GM23338 (cell line): Measurements from ENCODE around the gene CYP19A1. TPM values are rescaled to one million over a fixed set of nuclear protein-coding genes. Genes with fewer than 3 reads are reported as not detected.

Source experiments
- ATAC-seq: fragments of 200-7000 bp; cut with Tn5 transposase; 3 replicates; pipeline ENCODE4 v1.9.1; 2020
- DNase-seq: peaks from one replicate; pipeline ENCODE4 v3.0.0-alpha.2; 2015; ENCODE audit warnings: low spot score
- H2AFZ ChIP-seq: fragments of 200-600 bp; sonication (generic); 2 replicates; pipeline ENCODE4 v1.8.0; 2016; ENCODE audit warnings: antibody characterized with exemption, mild to moderate bottlenecking, moderate library complexity
- H3F3A ChIP-seq: fragments of 200-600 bp; sonication (generic); replicated peaks from 2 replicates; pipeline ENCODE4 v1.8.0; 2017; ENCODE audit warnings: antibody characterized with exemption, mixed run types, low read depth
- H3K27ac ChIP-seq: fragments of 200-600 bp; sonication (generic); 2 replicates; pipeline ENCODE4 v1.6.1; 2016; ENCODE audit warnings: low read depth
- H3K27me3 ChIP-seq: fragments of 200-600 bp; sonication (generic); 2 replicates; pipeline ENCODE4 v1.8.0; 2016; ENCODE audit warnings: mild to moderate bottlenecking, mixed run types, moderate library complexity; ENCODE audit not compliant: insufficient read depth
- H3K36me3 ChIP-seq: fragments of 200-600 bp; sonication (generic); 2 replicates; pipeline ENCODE4 v1.8.0; 2016; ENCODE audit warnings: mild to moderate bottlenecking; ENCODE audit not compliant: insufficient read depth
- H3K4me1 ChIP-seq: fragments of 200-600 bp; sonication (generic); 2 replicates; pipeline ENCODE4 v1.8.0; 2016; ENCODE audit warnings: mild to moderate bottlenecking, moderate library complexity; ENCODE audit not compliant: insufficient read depth
- H3K4me2 ChIP-seq: fragments of 200-600 bp; sonication (generic); 2 replicates; pipeline ENCODE4 v1.7.1; 2017; ENCODE audit warnings: mixed run types
- H3K4me3 ChIP-seq: fragments of 200-600 bp; sonication (generic); 2 replicates; pipeline ENCODE4 v1.6.1; 2016; ENCODE audit warnings: mixed run types
- H3K79me2 ChIP-seq: fragments of 200-600 bp; sonication (generic); replicated peaks from 2 replicates; pipeline ENCODE4 v1.8.0; 2017; ENCODE audit warnings: mild to moderate bottlenecking; ENCODE audit not compliant: insufficient read depth
- H3K9me2 ChIP-seq: fragments of 200-600 bp; sonication (generic); 2 replicates; pipeline ENCODE4 v1.8.0; 2017; ENCODE audit not compliant: insufficient read depth
- H4K20me1 ChIP-seq: fragments of 200-600 bp; sonication (generic); replicated peaks from 2 replicates; pipeline ENCODE4 v1.8.0; 2017; ENCODE audit warnings: mild to moderate bottlenecking; ENCODE audit not compliant: insufficient read depth
- H3K27ac Mint-ChIP-seq: 2 replicates; pipeline ENCODE4 v1.8.0; 2020; ENCODE audit warnings: inconsistent platforms, mild to moderate bottlenecking, moderate library complexity, mixed read lengths
- H3K27me3 Mint-ChIP-seq: 3 replicates; pipeline ENCODE4 v1.8.0; 2022; ENCODE audit warnings: low read depth, mild to moderate bottlenecking, moderate library complexity, mixed read lengths, inconsistent platforms; ENCODE audit not compliant: insufficient read depth, poor library complexity
- H3K36me3 Mint-ChIP-seq: 3 replicates; pipeline ENCODE4 v1.8.0; 2021; ENCODE audit warnings: low read depth, mild to moderate bottlenecking, inconsistent platforms, moderate library complexity, mixed read lengths
- H3K4me1 Mint-ChIP-seq: 3 replicates; pipeline ENCODE4 v1.8.0; 2020; ENCODE audit warnings: mild to moderate bottlenecking, inconsistent platforms, mixed read lengths
- H3K4me3 Mint-ChIP-seq: 3 replicates; pipeline ENCODE4 v1.8.0; 2021; ENCODE audit warnings: moderate library complexity, mild to moderate bottlenecking, inconsistent platforms, mixed read lengths
- H3K9me3 Mint-ChIP-seq: 3 replicates; pipeline ENCODE4 v1.8.0; 2020; ENCODE audit warnings: moderate library complexity, mild to moderate bottlenecking, inconsistent platforms, mixed read lengths
- CREB1 ChIP-seq: fragments of 250-450 bp; sonication (Bioruptor Pico); IDR thresholded peaks from 2 replicates; pipeline ENCODE4 v1.5.0; 2020; ENCODE audit warnings: low read depth, mild to moderate bottlenecking, moderate library complexity
- EZH2 ChIP-seq: fragments of 200-600 bp; sonication (generic); IDR thresholded peaks from one replicate; pipeline ENCODE4 v1.8.0; 2017; ENCODE audit warnings: antibody characterized with exemption, mild to moderate bottlenecking, low read depth; ENCODE audit not compliant: unreplicated experiment
- EZH2phosphoT487 ChIP-seq: fragments of 200-600 bp; sonication (generic); IDR thresholded peaks from one replicate; pipeline ENCODE4 v1.8.1; 2018; ENCODE audit warnings: antibody characterized with exemption; ENCODE audit not compliant: unreplicated experiment
- STAT1 ChIP-seq: IDR thresholded peaks from one replicate; pipeline ENCODE4 v1.6.1; 2016; ENCODE audit warnings: antibody characterized with exemption; ENCODE audit not compliant: unreplicated experiment
- ZNF114 ChIP-seq: fragments of 250-450 bp; sonication (Bioruptor Pico); IDR thresholded peaks from 2 replicates; pipeline ENCODE4 v1.5.0; 2020; ENCODE audit warnings: mild to moderate bottlenecking, moderate library complexity
- polyA plus RNA-seq: library from polyadenylated mRNA; unstranded; fragments of >200 nt; fragmentation: Nextera tagmentation; extraction: Ambion mirVana; gene quantifications from 2 replicates; pipeline ENCODE4 v1.2.1, GENCODE V29; 2016
- total RNA-seq: library from RNA; depleted of rRNA; stranded (reverse); fragments of >200 nt; shearing (Covaris generic); gene quantifications from 2 replicates; pipeline ENCODE4 v1.2.3, GENCODE V29; 2014
- TF ChIP-seq, protein P1 (sequence below): IDR thresholded peaks from one replicate; pipeline ENCODE4 v1.6.1; 2018; ENCODE audit warnings: antibody characterized with exemption; ENCODE audit not compliant: unreplicated experiment
- TF ChIP-seq, protein P2 (sequence below): fragments of 250-450 bp; sonication (Bioruptor Pico); IDR thresholded peaks from 2 replicates; pipeline ENCODE4 v1.5.0; 2020; ENCODE audit warnings: mild to moderate bottlenecking, moderate library complexity

CYP19A1 gene
- total and polyA plus RNA-seq, 2 experiments from 2014 or later, result 0.42 TPM; not detected in 1

DNA sequence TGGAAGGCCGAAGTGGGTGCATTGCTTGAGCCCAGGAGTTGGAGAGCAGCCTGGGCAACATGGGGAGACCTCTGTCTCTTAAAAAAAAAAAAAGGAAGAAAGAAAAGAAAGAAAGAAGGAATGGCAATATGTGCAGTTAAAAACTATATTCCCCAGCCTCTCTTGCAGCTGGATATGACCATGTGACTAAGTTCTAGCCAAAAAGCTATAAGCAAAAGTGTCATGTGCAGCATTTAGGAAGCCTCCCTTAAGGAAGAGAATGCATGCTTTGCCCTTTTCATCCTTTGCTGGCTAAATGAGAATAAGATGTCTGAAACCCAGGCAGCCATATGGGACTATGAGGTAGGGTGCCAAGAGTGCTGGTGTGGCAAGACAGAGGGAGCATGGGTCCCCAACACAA, 21.8 kb downstream of the CYP19A1 start:
- Mint-ChIP-seq H3K27me3 (peaks cover 4% of the 10 kb centered on the region), H3K36me3 (no peaks in the 10 kb centered on the region), H3K4me3 (no peak overlapping the region), H3K9me3 (no peaks in the 10 kb centered on the region), H3K4me1 (peaks cover 2% of the 10 kb centered on the region; the same call in 2 of the 3 replicates), H3K27ac (no peak overlapping the region)
- Histone ChIP-seq H2AFZ (no peak overlapping the region), H3K9me2 (peaks cover 3% of the 10 kb centered on the region; the same call in 1 of the 2 replicates), H3K36me3 (no peaks in the 10 kb centered on the region), H3K4me2 (no peak overlapping the region), H3K27me3 (no peaks in the 10 kb centered on the region), H3F3A (no peaks in the 10 kb centered on the region), H3K27ac (no peak overlapping the region), H3K79me2 (no peaks in the 10 kb centered on the region), H3K4me1 (no peaks in the 10 kb centered on the region), H3K4me3 (no peak overlapping the region), H4K20me1 (no peaks in the 10 kb centered on the region)
- DNase-seq (no peak), ATAC-seq (no peak)
- TF ChIP-seq CREB1 (CRISPR knock-in tag) (no peak), STAT1 (no peak)
- TF ChIP-seq, protein P1, sequence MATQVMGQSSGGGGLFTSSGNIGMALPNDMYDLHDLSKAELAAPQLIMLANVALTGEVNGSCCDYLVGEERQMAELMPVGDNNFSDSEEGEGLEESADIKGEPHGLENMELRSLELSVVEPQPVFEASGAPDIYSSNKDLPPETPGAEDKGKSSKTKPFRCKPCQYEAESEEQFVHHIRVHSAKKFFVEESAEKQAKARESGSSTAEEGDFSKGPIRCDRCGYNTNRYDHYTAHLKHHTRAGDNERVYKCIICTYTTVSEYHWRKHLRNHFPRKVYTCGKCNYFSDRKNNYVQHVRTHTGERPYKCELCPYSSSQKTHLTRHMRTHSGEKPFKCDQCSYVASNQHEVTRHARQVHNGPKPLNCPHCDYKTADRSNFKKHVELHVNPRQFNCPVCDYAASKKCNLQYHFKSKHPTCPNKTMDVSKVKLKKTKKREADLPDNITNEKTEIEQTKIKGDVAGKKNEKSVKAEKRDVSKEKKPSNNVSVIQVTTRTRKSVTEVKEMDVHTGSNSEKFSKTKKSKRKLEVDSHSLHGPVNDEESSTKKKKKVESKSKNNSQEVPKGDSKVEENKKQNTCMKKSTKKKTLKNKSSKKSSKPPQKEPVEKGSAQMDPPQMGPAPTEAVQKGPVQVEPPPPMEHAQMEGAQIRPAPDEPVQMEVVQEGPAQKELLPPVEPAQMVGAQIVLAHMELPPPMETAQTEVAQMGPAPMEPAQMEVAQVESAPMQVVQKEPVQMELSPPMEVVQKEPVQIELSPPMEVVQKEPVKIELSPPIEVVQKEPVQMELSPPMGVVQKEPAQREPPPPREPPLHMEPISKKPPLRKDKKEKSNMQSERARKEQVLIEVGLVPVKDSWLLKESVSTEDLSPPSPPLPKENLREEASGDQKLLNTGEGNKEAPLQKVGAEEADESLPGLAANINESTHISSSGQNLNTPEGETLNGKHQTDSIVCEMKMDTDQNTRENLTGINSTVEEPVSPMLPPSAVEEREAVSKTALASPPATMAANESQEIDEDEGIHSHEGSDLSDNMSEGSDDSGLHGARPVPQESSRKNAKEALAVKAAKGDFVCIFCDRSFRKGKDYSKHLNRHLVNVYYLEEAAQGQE, result no peak

DNA sequence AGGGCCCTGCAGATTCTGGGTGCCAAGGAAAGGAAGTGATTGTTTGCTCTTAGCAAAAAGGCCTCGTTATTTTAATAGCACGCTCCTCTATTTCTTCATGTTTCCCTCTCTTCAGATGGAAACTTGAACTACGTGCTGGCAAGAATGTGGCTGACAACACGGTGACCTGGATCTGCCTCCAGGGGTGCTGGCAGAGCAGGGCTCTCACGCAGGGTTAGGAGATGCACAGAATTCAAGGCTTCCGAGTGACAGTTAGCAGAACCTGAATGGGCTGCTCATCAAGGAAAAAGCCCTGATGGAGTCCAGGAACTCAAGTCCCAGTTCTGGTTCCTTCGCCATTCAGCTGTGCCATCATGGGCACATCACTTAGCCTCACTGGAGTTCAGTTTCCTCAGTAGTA, 22.7 kb downstream of the CYP19A1 start:
- no peak overlapping the region for H3K4me3 Mint-ChIP-seq
- H3K4me1 Mint-ChIP-seq, result peaks cover 2% of the 10 kb centered on the region; the same call in 2 of the 3 replicates

More for the DNA sequence above, 22.7 kb downstream of the CYP19A1 start:
- Histone ChIP-seq H2AFZ (no peak overlapping the region), H3K36me3 (no peaks in the 10 kb centered on the region), H3K79me2 (no peaks in the 10 kb centered on the region), H3K4me2 (no peak overlapping the region), H3K27me3 (no peaks in the 10 kb centered on the region), H4K20me1 (no peaks in the 10 kb centered on the region), H3K4me3 (no peak overlapping the region), H3K9me2 (peaks cover 3% of the 10 kb centered on the region; the same call in 1 of the 2 replicates), H3F3A (no peaks in the 10 kb centered on the region), H3K4me1 (no peaks in the 10 kb centered on the region), H3K27ac (no peak overlapping the region)
- Mint-ChIP-seq H3K36me3 (no peaks in the 10 kb centered on the region), H3K27me3 (peaks cover 6% of the 10 kb centered on the region), H3K9me3 (no peaks in the 10 kb centered on the region), H3K27ac (no peak overlapping the region)
- ATAC-seq (no peak), DNase-seq (no peak)
- TF ChIP-seq EZH2phosphoT487 (no peak), EZH2 (no peak), ZNF114 (CRISPR knock-in tag) (no peak)
- TF ChIP-seq, protein P2, sequence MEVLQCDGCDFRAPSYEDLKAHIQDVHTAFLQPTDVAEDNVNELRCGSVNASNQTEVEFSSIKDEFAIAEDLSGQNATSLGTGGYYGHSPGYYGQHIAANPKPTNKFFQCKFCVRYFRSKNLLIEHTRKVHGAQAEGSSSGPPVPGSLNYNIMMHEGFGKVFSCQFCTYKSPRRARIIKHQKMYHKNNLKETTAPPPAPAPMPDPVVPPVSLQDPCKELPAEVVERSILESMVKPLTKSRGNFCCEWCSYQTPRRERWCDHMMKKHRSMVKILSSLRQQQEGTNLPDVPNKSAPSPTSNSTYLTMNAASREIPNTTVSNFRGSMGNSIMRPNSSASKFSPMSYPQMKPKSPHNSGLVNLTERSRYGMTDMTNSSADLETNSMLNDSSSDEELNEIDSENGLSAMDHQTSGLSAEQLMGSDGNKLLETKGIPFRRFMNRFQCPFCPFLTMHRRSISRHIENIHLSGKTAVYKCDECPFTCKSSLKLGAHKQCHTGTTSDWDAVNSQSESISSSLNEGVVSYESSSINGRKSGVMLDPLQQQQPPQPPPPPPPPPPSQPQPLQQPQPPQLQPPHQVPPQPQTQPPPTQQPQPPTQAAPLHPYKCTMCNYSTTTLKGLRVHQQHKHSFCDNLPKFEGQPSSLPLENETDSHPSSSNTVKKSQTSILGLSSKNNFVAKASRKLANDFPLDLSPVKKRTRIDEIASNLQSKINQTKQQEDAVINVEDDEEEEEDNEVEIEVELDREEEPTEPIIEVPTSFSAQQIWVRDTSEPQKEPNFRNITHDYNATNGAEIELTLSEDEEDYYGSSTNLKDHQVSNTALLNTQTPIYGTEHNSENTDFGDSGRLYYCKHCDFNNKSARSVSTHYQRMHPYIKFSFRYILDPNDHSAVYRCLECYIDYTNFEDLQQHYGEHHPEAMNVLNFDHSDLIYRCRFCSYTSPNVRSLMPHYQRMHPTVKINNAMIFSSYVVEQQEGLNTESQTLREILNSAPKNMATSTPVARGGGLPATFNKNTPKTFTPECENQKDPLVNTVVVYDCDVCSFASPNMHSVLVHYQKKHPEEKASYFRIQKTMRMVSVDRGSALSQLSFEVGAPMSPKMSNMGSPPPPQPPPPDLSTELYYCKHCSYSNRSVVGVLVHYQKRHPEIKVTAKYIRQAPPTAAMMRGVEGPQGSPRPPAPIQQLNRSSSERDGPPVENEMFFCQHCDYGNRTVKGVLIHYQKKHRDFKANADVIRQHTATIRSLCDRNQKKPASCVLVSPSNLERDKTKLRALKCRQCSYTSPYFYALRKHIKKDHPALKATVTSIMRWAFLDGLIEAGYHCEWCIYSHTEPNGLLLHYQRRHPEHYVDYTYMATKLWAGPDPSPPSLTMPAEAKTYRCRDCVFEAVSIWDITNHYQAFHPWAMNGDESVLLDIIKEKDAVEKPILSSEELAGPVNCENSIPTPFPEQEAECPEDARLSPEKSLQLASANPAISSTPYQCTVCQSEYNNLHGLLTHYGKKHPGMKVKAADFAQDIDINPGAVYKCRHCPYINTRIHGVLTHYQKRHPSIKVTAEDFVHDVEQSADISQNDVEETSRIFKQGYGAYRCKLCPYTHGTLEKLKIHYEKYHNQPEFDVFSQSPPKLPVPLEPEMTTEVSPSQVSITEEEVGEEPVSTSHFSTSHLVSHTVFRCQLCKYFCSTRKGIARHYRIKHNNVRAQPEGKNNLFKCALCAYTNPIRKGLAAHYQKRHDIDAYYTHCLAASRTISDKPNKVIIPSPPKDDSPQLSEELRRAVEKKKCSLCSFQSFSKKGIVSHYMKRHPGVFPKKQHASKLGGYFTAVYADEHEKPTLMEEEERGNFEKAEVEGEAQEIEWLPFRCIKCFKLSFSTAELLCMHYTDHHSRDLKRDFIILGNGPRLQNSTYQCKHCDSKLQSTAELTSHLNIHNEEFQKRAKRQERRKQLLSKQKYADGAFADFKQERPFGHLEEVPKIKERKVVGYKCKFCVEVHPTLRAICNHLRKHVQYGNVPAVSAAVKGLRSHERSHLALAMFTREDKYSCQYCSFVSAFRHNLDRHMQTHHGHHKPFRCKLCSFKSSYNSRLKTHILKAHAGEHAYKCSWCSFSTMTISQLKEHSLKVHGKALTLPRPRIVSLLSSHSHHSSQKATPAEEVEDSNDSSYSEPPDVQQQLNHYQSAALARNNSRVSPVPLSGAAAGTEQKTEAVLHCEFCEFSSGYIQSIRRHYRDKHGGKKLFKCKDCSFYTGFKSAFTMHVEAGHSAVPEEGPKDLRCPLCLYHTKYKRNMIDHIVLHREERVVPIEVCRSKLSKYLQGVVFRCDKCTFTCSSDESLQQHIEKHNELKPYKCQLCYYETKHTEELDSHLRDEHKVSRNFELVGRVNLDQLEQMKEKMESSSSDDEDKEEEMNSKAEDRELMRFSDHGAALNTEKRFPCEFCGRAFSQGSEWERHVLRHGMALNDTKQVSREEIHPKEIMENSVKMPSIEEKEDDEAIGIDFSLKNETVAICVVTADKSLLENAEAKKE, result no peak
